AG04450 (cell line): ENCODE results near the gene RAB28. TPM values are rescaled to one million over a fixed set of nuclear protein-coding genes. Genes with fewer than 3 reads are reported as not detected.

Experiments
- CTCF ChIA-PET: fragments of 300-600, 350-600 bp; formaldehyde crosslinking; extraction: SDS; loops from one replicate; lab custom pipeline; 2022; ENCODE audit warnings: antibody characterized with exemption, inconsistent platforms; lab: Charles Lee
- POLR2A ChIA-PET: fragments of 350-600 bp; formaldehyde crosslinking; extraction: SDS; loops from one replicate; lab custom pipeline; 2021; ENCODE audit warnings: antibody characterized with exemption, inconsistent platforms; lab: Yijun Ruan, JAX
- DNase-seq: peaks from one replicate; pipeline ENCODE4 v3.0.0-alpha.2; 2011; ENCODE audit warnings: low read depth, low spot score
- H3K27ac ChIP-seq: one replicate; pipeline ENCODE4 v1.5.1; 2012; ENCODE audit warnings: low read depth, low read length, control low read depth
- H3K27me3 ChIP-seq: one replicate; pipeline ENCODE4 v1.6.0; 2012; ENCODE audit warnings: low read length; ENCODE audit not compliant: control insufficient read depth, insufficient read depth
- H3K4me3 ChIP-seq: 2 replicates; pipeline ENCODE4 v1.5.1; 2011; ENCODE audit warnings: mild to moderate bottlenecking, low read depth, low read length, control low read depth
- H3K9me3 ChIP-seq: 2 replicates; pipeline ENCODE4 v1.5.1; 2012; ENCODE audit warnings: low read length; ENCODE audit not compliant: control insufficient read depth, insufficient read depth
- polyA plus RNA-seq: library from polyadenylated mRNA; depleted of rRNA; stranded (reverse); fragments of >200 nt; gene quantifications from 2 replicates; pipeline ENCODE4 v1.2.3, GENCODE V29; 2011
- TF ChIP-seq, protein P1 (sequence below): IDR thresholded peaks from 2 replicates; pipeline ENCODE4 v1.5.1; 2011; ENCODE audit warnings: low read depth, low read length, control low read depth, inconsistent platforms

Gene RAB28
- polyA plus RNA-seq, 1 experiment = 19.8 TPM

DNA sequence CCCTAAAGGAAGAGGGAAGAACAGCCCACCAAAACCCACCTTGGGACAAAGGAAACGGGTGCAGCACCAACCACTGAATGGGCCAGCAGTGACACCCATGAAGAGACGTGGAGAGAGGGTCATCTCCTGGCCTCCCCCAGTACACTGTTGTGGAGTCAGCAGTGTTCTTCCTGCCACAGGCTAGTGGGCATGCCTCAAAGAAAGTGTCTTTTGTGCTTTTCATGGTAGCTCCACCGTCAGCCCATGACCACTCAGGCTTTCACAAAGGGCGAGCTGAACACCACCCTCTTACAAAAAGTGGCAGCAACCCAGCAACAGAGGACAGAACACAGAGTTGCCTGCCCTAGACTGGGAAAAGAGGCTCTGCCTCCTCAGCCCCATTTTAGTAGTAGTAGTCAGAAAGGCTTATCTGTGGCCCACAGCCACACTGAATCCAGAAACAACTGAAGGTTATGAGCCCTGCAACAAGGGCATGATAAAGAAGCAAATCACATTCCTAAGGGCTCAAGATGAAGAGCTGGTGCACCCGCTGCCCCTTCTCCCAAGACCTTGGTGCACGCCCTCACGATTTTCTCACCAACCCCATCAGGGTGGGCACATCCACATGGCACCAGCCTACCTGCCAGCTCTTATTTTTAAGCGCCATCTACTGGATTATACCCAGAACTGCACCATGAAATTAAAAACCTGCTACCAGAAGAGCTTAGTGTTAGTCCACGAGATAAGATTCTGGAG lies 53.1 kb downstream of the RAB28 start:
- CTCF ChIA-PET = interaction anchor here (1.0 kb wide), 1 partner anchor 16 kb away, joined by 3 read pairs; no protein-coding TSS in a partner anchor
- H3K27me3 ChIP-seq = no peaks in the 10 kb centered on the region
- no peak for DNase-seq
- POLR2A ChIA-PET = no interaction called here
- no peaks in the 10 kb centered on the region for H3K9me3 ChIP-seq
- no peak overlapping the region for H3K27ac ChIP-seq
- TF ChIP-seq, protein P1, sequence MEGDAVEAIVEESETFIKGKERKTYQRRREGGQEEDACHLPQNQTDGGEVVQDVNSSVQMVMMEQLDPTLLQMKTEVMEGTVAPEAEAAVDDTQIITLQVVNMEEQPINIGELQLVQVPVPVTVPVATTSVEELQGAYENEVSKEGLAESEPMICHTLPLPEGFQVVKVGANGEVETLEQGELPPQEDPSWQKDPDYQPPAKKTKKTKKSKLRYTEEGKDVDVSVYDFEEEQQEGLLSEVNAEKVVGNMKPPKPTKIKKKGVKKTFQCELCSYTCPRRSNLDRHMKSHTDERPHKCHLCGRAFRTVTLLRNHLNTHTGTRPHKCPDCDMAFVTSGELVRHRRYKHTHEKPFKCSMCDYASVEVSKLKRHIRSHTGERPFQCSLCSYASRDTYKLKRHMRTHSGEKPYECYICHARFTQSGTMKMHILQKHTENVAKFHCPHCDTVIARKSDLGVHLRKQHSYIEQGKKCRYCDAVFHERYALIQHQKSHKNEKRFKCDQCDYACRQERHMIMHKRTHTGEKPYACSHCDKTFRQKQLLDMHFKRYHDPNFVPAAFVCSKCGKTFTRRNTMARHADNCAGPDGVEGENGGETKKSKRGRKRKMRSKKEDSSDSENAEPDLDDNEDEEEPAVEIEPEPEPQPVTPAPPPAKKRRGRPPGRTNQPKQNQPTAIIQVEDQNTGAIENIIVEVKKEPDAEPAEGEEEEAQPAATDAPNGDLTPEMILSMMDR = no peak
- H3K4me3 ChIP-seq = no peak overlapping the region

DNA sequence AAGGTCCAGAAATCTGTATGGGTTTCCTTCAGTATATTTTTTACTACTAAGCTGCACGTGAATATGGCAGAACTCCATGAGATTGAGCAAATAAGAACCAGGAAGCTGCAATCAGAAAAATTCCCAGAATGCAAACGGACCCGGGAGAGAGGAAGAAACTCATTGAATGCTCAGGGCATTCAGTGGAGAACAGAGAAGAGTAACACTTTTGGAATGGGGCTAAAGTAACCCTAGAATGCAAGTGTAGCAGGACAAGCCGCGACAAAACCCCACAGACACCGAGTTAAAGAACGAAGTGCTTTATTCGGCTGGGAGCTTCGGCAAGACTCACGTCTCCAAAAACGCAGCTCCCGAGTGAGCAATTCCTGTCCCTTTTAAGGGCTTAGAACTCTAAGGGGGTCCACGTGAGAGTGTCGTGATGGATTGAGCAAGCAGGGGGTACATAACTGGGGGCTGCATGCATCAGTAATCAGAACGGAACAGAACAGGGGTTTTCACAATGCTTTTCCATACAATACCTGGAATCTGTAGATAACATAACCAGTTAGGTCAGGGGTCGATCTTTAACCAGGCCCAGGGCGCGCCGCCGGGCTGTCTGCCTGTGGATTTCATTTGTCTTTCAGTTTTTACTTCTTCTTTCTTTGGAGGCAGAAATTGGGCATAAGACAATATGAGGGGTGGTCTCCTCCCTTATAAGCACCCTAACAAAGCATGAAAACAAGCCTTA lies 56.4 kb downstream of the RAB28 start:
- Histone ChIP-seq H3K27me3 (no peaks in the 10 kb centered on the region), H3K4me3 (no peak overlapping the region), H3K27ac (no peak overlapping the region), H3K9me3 (no peaks in the 10 kb centered on the region)
- ChIA-PET POLR2A (no interaction called here), CTCF (no interaction called here)
- DNase-seq = no peak
- TF ChIP-seq, protein P1 = no peak

DNA sequence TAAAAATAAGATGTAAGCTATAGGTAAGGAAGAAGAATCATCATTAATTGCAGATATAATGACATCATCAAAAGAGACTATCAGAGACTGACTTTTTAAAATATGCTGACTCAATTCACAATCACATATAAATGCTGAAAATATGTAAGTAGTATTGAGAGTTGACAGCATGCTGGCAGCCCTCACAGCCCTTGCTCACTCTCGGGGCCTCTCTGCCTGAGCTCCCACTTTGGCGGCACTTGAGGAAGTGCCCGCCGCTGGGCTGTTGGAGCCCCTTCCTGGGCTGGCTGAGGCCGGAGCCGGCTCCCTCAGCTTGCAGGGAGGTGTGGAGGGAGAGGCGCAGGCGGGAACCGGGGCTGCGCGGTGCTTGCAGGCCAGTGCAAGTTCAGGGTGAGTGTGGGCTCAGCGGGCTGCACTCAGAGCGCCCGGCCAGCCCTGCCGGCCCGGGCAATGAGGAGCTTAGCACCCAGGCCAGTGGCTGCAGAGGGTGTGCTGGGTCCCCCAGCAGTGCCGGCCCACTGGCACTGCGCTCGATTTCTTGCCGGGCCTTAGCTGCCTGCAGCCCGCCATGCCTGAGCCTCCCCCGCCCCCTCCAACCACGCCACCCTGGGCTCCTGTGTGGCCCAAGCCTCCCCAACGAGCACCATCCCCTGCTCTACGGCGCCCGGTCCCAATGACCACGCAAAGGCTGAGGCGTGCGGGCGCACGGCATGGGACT lies 68.9 kb downstream of the RAB28 start:
- no peak for DNase-seq
- no peaks in the 10 kb centered on the region for H3K27me3 ChIP-seq
- TF ChIP-seq, protein P1 = no peak
- ChIA-PET POLR2A (no interaction called here), CTCF (interaction anchor here (0.6 to 1.0 kb wide), 2 partner anchors 16 to 100 kb away, joined by 3 to 8 read pairs; no protein-coding TSS in a partner anchor)
- no peaks in the 10 kb centered on the region; the same call in 1 of the 2 replicates for H3K9me3 ChIP-seq
- no peak overlapping the region for H3K27ac ChIP-seq
- no peak overlapping the region for H3K4me3 ChIP-seq

DNA sequence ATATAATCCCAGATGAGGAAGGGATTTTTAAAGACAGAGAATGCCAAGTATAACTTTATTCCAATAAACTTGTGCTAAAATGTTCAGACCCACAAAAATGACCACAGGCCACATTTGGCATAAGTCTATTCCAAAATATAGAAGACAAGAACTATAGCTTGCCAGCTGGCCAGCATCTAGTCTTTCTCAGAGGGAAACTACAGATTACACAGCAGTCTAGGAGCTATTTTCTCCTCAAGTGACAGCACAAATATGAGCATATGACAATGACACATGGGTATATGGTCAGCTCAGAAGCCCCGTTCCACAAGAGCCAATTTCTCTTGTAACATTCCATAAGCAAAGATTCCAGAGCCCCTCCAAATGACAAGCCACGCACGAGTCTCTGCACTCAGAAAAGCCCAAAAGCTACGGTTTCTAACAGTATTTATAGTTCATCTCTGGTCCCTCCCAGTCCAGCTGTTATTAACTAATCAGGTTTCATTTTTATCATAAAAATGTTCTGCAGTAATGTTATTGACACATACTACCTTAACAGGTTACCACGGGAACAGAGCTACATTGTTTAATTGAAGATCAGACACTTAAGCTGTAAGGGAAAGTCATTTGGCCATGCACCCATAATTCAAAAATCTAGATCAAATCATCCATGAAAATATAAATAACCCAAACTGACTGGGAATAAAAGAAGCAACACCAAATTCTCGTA lies 70.3 kb downstream of the RAB28 start:
- TF ChIP-seq, protein P1 = no peak

More for the DNA sequence above, 70.3 kb downstream of the RAB28 start:
- Histone ChIP-seq H3K27me3 (no peaks in the 10 kb centered on the region), H3K4me3 (no peak overlapping the region), H3K27ac (no peak overlapping the region), H3K9me3 (no peaks in the 10 kb centered on the region; the same call in 1 of the 2 replicates)
- ChIA-PET CTCF (no interaction called here), POLR2A (no interaction called here)
- no peak for DNase-seq
